GM20000 (cell line): ENCODE measurements around the gene FRMD4B.
"Not testable (repeated sequence)": the region's sequence is repeated elsewhere in the genome, so short reads cannot be mapped to it uniquely, and the experiment has no call there.

ENCODE experiments used
- DNase-seq: peaks from one replicate; pipeline ENCODE4 v3.0.0; 2012; ENCODE audit warnings: low spot score
- TF ChIP-seq, protein P1 (sequence below): IDR thresholded peaks from 2 replicates; pipeline ENCODE4 v1.5.1; 2012; ENCODE audit warnings: mild to moderate bottlenecking, control low read depth; ENCODE audit errors: extremely low read depth, missing control alignments

Gene FRMD4B

DNA sequence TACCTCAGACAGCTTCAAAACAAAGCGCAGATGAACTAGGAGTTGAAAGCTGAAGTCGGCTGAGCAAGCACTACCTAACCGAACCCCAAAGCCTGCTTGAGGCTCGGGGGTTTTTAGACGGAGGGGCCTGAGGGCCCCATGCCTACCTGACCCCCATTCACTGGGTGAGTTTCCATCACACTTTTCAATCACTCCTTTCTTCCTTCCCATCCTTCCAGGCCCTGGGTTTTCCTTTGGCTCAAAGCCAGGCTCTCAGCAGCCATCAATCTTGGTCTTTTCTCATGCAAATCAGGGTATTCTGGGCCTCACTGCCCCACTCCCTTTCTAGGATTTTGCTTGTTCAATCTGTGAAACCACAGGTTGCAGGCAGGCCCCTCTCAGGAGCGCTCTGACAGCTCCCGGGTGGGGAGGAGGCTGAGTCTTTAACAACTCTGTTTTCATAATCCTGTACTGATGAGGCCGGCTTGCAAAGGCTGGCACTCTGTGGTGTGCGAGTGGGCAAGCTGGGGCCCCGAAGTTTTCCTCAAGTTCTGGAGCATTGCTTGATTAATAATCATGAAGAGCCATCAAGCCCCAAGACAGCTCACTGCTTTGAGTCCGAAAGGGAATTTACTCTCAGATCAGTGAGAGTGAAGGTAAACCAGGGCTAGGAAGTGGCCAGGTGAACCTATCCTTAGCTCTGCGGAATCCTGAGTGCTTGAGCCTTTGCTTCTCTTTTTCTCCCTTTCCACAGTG lies 97.6 kb downstream of the FRMD4B start:
- TF ChIP-seq, protein P1, sequence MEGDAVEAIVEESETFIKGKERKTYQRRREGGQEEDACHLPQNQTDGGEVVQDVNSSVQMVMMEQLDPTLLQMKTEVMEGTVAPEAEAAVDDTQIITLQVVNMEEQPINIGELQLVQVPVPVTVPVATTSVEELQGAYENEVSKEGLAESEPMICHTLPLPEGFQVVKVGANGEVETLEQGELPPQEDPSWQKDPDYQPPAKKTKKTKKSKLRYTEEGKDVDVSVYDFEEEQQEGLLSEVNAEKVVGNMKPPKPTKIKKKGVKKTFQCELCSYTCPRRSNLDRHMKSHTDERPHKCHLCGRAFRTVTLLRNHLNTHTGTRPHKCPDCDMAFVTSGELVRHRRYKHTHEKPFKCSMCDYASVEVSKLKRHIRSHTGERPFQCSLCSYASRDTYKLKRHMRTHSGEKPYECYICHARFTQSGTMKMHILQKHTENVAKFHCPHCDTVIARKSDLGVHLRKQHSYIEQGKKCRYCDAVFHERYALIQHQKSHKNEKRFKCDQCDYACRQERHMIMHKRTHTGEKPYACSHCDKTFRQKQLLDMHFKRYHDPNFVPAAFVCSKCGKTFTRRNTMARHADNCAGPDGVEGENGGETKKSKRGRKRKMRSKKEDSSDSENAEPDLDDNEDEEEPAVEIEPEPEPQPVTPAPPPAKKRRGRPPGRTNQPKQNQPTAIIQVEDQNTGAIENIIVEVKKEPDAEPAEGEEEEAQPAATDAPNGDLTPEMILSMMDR, result no peak
- DNase-seq, result no peak

GRCh38 chr3:69283913-69284611 lies 101.8 kb downstream of the FRMD4B start:
- TF ChIP-seq, protein P1, result no peak

GRCh38 chr3:69283496-69283895 lies 102.4 kb downstream of the FRMD4B start:
- TF ChIP-seq, protein P1, result no peak
- DNase-seq, result no peak

More at GRCh38 chr3:69283913-69284611, 101.8 kb downstream of the FRMD4B start:
- DNase-seq, result no peak

DNA sequence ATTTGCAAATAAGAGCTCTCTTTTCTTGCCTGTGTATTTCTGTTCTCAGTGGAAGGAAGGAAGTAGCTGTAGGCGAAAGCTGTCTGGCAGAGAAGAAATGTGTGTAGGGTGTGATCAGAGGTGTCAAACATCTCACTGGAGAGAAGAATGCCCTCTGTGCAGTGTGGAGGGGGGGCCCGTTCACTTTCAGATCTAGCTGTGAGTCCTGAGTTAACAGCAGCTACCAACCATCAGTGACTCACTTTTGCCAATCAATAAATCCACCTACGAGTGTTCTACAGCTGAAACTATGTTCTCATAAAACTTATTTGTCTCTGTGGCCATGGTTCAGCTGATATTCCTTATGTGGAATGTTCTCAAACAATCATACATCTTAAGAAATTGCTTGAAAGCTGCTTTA lies 103.7 kb downstream of the FRMD4B start:
- no peak for DNase-seq
- TF ChIP-seq, protein P1, result no peak

DNA sequence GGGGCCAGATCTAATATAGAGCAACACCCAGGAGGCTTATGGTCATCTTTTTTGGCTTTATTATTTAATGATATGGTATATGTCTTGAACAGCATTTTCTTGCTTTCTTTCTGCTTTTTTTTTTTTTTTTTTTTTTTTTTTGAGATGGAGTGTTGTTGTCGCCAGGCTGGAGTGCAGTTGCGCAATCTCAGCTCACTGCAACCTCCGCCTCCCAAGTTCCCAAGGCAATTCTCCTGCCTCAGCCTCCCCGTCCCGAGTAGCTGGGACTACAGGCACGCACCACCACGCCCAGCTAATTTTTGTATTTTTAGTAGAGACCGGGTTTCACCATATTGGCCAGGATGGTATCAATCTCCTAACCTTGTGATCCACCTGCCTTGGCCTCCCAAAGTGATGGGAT lies 108.5 kb downstream of the FRMD4B start:
- DNase-seq, result not testable (repeated sequence)

- TF ChIP-seq, protein P1, result no peak
- DNase-seq, result no peak
Observed at GRCh38 chr3:69276884-69277283, 109.0 kb downstream of the FRMD4B start.

GRCh38 chr3:69276191-69276590 lies 109.7 kb downstream of the FRMD4B start:
- not testable (repeated sequence) for DNase-seq

GRCh38 chr3:69273896-69274295 lies 112.0 kb downstream of the FRMD4B start:
- TF ChIP-seq, protein P1, result no peak
- DNase-seq, result no peak
